Measurements from ENCODE around the gene ATP6V0A4. TPM values are rescaled to one million over a fixed set of nuclear protein-coding genes. Genes with fewer than 3 reads are reported as not detected.
"Not testable (repeated sequence)": the region's sequence is repeated elsewhere in the genome, so short reads cannot be mapped to it uniquely, and the experiment has no call there.

ATP6V0A4 gene
- total RNA-seq, 2 donors from 2014 or later = not detected

GRCh38 chr7:138698281-138698680 is 99.7 kb downstream of the ATP6V0A4 start:
- no peaks in the 10 kb centered on the region for H3K9me3 ChIP-seq (ENCODE audit: control insufficient read depth, low read length, poor library complexity, severe bottlenecking)
- no peaks in the 10 kb centered on the region for H3K4me1 Mint-ChIP-seq
- no peak overlapping the region for H3K27ac Mint-ChIP-seq
- peaks cover 16% of the 10 kb centered on the region for H3K27me3 Mint-ChIP-seq
- H3K4me3 Mint-ChIP-seq = no peak overlapping the region
- DNase-seq = no peak
- H3K36me3 Mint-ChIP-seq (ENCODE audit: low read depth) = no peaks in the 10 kb centered on the region
- no peak for ATAC-seq

GRCh38 chr7:138697535-138698182 is 100.3 kb downstream of the ATP6V0A4 start:
- H3K4me3 Mint-ChIP-seq = no peak overlapping the region
- peaks cover 16% of the 10 kb centered on the region for H3K27me3 Mint-ChIP-seq
- no peaks in the 10 kb centered on the region for H3K36me3 Mint-ChIP-seq (ENCODE audit: low read depth)
- no peaks in the 10 kb centered on the region for H3K4me1 Mint-ChIP-seq
- H3K27ac Mint-ChIP-seq = no peak overlapping the region
- H3K9me3 ChIP-seq (ENCODE audit: control insufficient read depth, low read length, poor library complexity, severe bottlenecking) = no peaks in the 10 kb centered on the region
- no peak for DNase-seq
- no peak for ATAC-seq

- peaks cover 16% of the 10 kb centered on the region for H3K27me3 Mint-ChIP-seq
Observed at GRCh38 chr7:138695776-138696175, 102.2 kb downstream of the ATP6V0A4 start.

GRCh38 chr7:138695106-138695505 is 102.9 kb downstream of the ATP6V0A4 start:
- ATAC-seq (no peak), DNase-seq (no peak)
- Mint-ChIP-seq H3K27me3 (peaks cover 23% of the 10 kb centered on the region), H3K4me3 (no peak overlapping the region), H3K4me1 (no peaks in the 10 kb centered on the region), H3K27ac (no peak overlapping the region), H3K36me3 (ENCODE audit: low read depth) (no peaks in the 10 kb centered on the region)
- no peaks in the 10 kb centered on the region for H3K9me3 ChIP-seq (ENCODE audit: control insufficient read depth, low read length, poor library complexity, severe bottlenecking)

More at GRCh38 chr7:138695776-138696175, 102.2 kb downstream of the ATP6V0A4 start:
- not testable (repeated sequence) for DNase-seq; H3K27ac Mint-ChIP-seq; H3K9me3 ChIP-seq (ENCODE audit: control insufficient read depth, low read length, poor library complexity, severe bottlenecking); ATAC-seq; H3K36me3 Mint-ChIP-seq (ENCODE audit: low read depth); H3K4me3 Mint-ChIP-seq; H3K4me1 Mint-ChIP-seq

GRCh38 chr7:138691178-138691577 is 106.8 kb downstream of the ATP6V0A4 start:
- Mint-ChIP-seq H3K27ac (no peak overlapping the region), H3K4me3 (no peak overlapping the region), H3K36me3 (ENCODE audit: low read depth) (no peaks in the 10 kb centered on the region), H3K27me3 (peaks cover 13% of the 10 kb centered on the region), H3K4me1 (no peaks in the 10 kb centered on the region)
- ATAC-seq (no peak), DNase-seq (no peak)
- H3K9me3 ChIP-seq (ENCODE audit: control insufficient read depth, low read length, poor library complexity, severe bottlenecking) = no peaks in the 10 kb centered on the region

GRCh38 chr7:138690495-138690894 is 107.5 kb downstream of the ATP6V0A4 start:
- DNase-seq (no peak), ATAC-seq (no peak)
- no peaks in the 10 kb centered on the region for H3K36me3 Mint-ChIP-seq (ENCODE audit: low read depth)
- no peaks in the 10 kb centered on the region for H3K4me1 Mint-ChIP-seq
- peaks cover 13% of the 10 kb centered on the region for H3K27me3 Mint-ChIP-seq
- H3K4me3 Mint-ChIP-seq = no peak overlapping the region
- no peak overlapping the region for H3K27ac Mint-ChIP-seq
- H3K9me3 ChIP-seq (ENCODE audit: control insufficient read depth, low read length, poor library complexity, severe bottlenecking) = no peaks in the 10 kb centered on the region

GRCh38 chr7:138688037-138688436 is 110.0 kb downstream of the ATP6V0A4 start:
- H3K4me3 Mint-ChIP-seq; H3K27ac Mint-ChIP-seq; H3K9me3 ChIP-seq (ENCODE audit: control insufficient read depth, low read length, poor library complexity, severe bottlenecking); DNase-seq; H3K36me3 Mint-ChIP-seq (ENCODE audit: low read depth); ATAC-seq; H3K4me1 Mint-ChIP-seq: not testable (repeated sequence)
- peaks cover 13% of the 10 kb centered on the region for H3K27me3 Mint-ChIP-seq

- Mint-ChIP-seq H3K36me3 (ENCODE audit: low read depth) (no peaks in the 10 kb centered on the region), H3K27ac (no peak overlapping the region), H3K27me3 (peaks cover 11% of the 10 kb centered on the region), H3K4me3 (no peak overlapping the region), H3K4me1 (no peaks in the 10 kb centered on the region)
- no peak for DNase-seq
- ATAC-seq = no peak
- H3K9me3 ChIP-seq (ENCODE audit: control insufficient read depth, low read length, poor library complexity, severe bottlenecking) = no peaks in the 10 kb centered on the region
Observed at GRCh38 chr7:138684340-138684739, 113.7 kb downstream of the ATP6V0A4 start.

- H3K9me3 ChIP-seq (ENCODE audit: control insufficient read depth, low read length, poor library complexity, severe bottlenecking) = no peaks in the 10 kb centered on the region
- Mint-ChIP-seq H3K27ac (no peak overlapping the region), H3K4me1 (no peaks in the 10 kb centered on the region), H3K27me3 (peaks cover 6% of the 10 kb centered on the region), H3K36me3 (ENCODE audit: low read depth) (no peaks in the 10 kb centered on the region), H3K4me3 (no peak overlapping the region)
- ATAC-seq (no peak), DNase-seq (no peak)
Observed at GRCh38 chr7:138679793-138680192, 118.2 kb downstream of the ATP6V0A4 start.

GRCh38 chr7:138670594-138670993 is 127.4 kb downstream of the ATP6V0A4 start:
- Mint-ChIP-seq H3K36me3 (ENCODE audit: low read depth) (no peaks in the 10 kb centered on the region), H3K4me3 (no peak overlapping the region), H3K27ac (no peak overlapping the region), H3K4me1 (no peaks in the 10 kb centered on the region), H3K27me3 (peaks cover 33% of the 10 kb centered on the region)
- ATAC-seq (no peak), DNase-seq (no peak)
- no peaks in the 10 kb centered on the region for H3K9me3 ChIP-seq (ENCODE audit: control insufficient read depth, low read length, poor library complexity, severe bottlenecking)

- no peaks in the 10 kb centered on the region for H3K4me1 Mint-ChIP-seq
- no peaks in the 10 kb centered on the region for H3K9me3 ChIP-seq (ENCODE audit: control insufficient read depth, low read length, poor library complexity, severe bottlenecking)
- ATAC-seq (no peak), DNase-seq (no peak)
- no peak overlapping the region for H3K4me3 Mint-ChIP-seq
- H3K36me3 Mint-ChIP-seq (ENCODE audit: low read depth) = no peaks in the 10 kb centered on the region
- H3K27ac Mint-ChIP-seq = no peak overlapping the region
- peaks cover 42% of the 10 kb centered on the region for H3K27me3 Mint-ChIP-seq
Observed at GRCh38 chr7:138669364-138669763, 128.6 kb downstream of the ATP6V0A4 start.

GRCh38 chr7:138668946-138669345 is 129.1 kb downstream of the ATP6V0A4 start:
- Mint-ChIP-seq H3K27ac (no peak overlapping the region), H3K4me3 (no peak overlapping the region), H3K27me3 (peaks cover 46% of the 10 kb centered on the region), H3K36me3 (ENCODE audit: low read depth) (no peaks in the 10 kb centered on the region), H3K4me1 (no peaks in the 10 kb centered on the region)
- DNase-seq = no peak
- ATAC-seq = no peak
- no peaks in the 10 kb centered on the region for H3K9me3 ChIP-seq (ENCODE audit: control insufficient read depth, low read length, poor library complexity, severe bottlenecking)

- ATAC-seq (no peak), DNase-seq (no peak)
- Mint-ChIP-seq H3K27ac (no peak overlapping the region), H3K27me3 (peaks cover 53% of the 10 kb centered on the region), H3K4me1 (no peaks in the 10 kb centered on the region), H3K36me3 (ENCODE audit: low read depth) (no peaks in the 10 kb centered on the region), H3K4me3 (no peak overlapping the region)
- H3K9me3 ChIP-seq (ENCODE audit: control insufficient read depth, low read length, poor library complexity, severe bottlenecking) = no peaks in the 10 kb centered on the region
Observed at GRCh38 chr7:138668229-138668596, 129.8 kb downstream of the ATP6V0A4 start.

GRCh38 chr7:138667535-138668228 is 130.3 kb downstream of the ATP6V0A4 start:
- ATAC-seq = no peak
- no peaks in the 10 kb centered on the region for H3K36me3 Mint-ChIP-seq (ENCODE audit: low read depth)
- no peak overlapping the region for H3K4me3 Mint-ChIP-seq
- no peak for DNase-seq
- no peaks in the 10 kb centered on the region for H3K9me3 ChIP-seq (ENCODE audit: control insufficient read depth, low read length, poor library complexity, severe bottlenecking)
- no peak overlapping the region for H3K27ac Mint-ChIP-seq
- peaks cover 58% of the 10 kb centered on the region for H3K27me3 Mint-ChIP-seq
- H3K4me1 Mint-ChIP-seq = no peaks in the 10 kb centered on the region

Data from T-helper 17 cell (primary cell).